Measurements from ENCODE around the gene XNDC1N. TPM values are rescaled to one million over a fixed set of nuclear protein-coding genes. Genes with fewer than 3 reads are reported as not detected.

XNDC1N gene
- total and polyA plus RNA-seq, 9 of the 15 experiments (the other 6 are each of a cell fraction or from before 2014, with no cell fraction given): 6.8 to 11.4 (median 9.7) TPM

GRCh38 chr11:71927820-71928736, at the start of gene XNDC1N (continued):
- TF ChIP-seq ZNF407 (IDR thresholded peaks at IDR 0.05; ENCODE audit: low read depth) (peak; percentile 65), AFF1 (IDR thresholded peaks at IDR 0.05; ENCODE audit: low read depth in 1 of 2, partially characterized antibody in 2 of 2) (peak; percentile 27 to 90), OTX1 (CRISPR knock-in tag; IDR thresholded peaks at IDR 0.05) (peak; percentile 69; the same call in 1 of the 2 replicates), GABPA (tag; conservative IDR thresholded peaks at IDR 0.05; ENCODE audit: low read depth) (peak; percentile 100), NFRKB (IDR thresholded peaks at IDR 0.05; ENCODE audit: low read depth) (peak; percentile 81; the same call in 1 of the 2 replicates), GATAD2A (IDR thresholded peaks at IDR 0.05) (no peak), RB1 (IDR thresholded peaks at IDR 0.05; ENCODE audit: low read depth) (peak; percentile 100), ZZZ3 (IDR thresholded peaks at IDR 0.05) (peak; percentile 65; the same call in 1 of the 2 replicates), POLR2H (tag; IDR thresholded peaks at IDR 0.05; ENCODE audit: low read depth) (0 out of 2 replicates have a peak, but pooled peaks have one; percentile 37), CXXC5 (CRISPR knock-in tag; IDR thresholded peaks at IDR 0.05) (peak; percentile 91), BMI1 (IDR thresholded peaks at IDR 0.05; ENCODE audit: low read length) (no peak), EP400 (IDR thresholded peaks at IDR 0.05) (peak; percentile 95), ETS1 (conservative IDR thresholded peaks at IDR 0.05; ENCODE audit: control insufficient read depth, low read depth, low read length) (peak; percentile 6; the same call in 1 of the 2 replicates)
